ENCODE results near the gene DMC1. TPM values are rescaled to one million over a fixed set of nuclear protein-coding genes. Genes with fewer than 3 reads are reported as not detected.
A peak's percentile ranks its signal among the peaks of the same experiment; 100 is the strongest.

DMC1 gene
- total and polyA plus RNA-seq, 4 donors: 1.9 to 3.9 (median 3.3) TPM

- Histone ChIP-seq H3K27ac (ENCODE audit: low read depth, low read length) (no peak overlapping the region), H3K27me3 (ENCODE audit: control insufficient read depth, insufficient read depth, low read length) (no peaks in the 10 kb centered on the region), H3K4me1 (ENCODE audit: control insufficient read depth, insufficient read depth, low read length) (no peaks in the 10 kb centered on the region), H3K4me3 (ENCODE audit: low read depth, low read length) (no peak overlapping the region), H3K9me3 (ENCODE audit: control insufficient read depth, insufficient read depth, low read length) (no peaks in the 10 kb centered on the region), H3K36me3 (ENCODE audit: control insufficient read depth, insufficient read depth, low read length) (no peaks in the 10 kb centered on the region)
- WGBS (ENCODE audit: insufficient coverage): no CpG with 5 or more reads among the region's 4 CpGs
- DNase-seq (ENCODE audit: low read depth in 4 of 6, low spot score in 6 of 6): peak in 1 of 6 donors; percentile 43
Observed at GRCh38 chr22:38531251-38531938, 38.6 kb downstream of the DMC1 start.

GRCh38 chr22:38524429-38524828 is 45.6 kb downstream of the DMC1 start:
- Histone ChIP-seq H3K4me3 (ENCODE audit: low read depth, low read length) (no peak overlapping the region), H3K27ac (ENCODE audit: low read depth, low read length) (no peak overlapping the region), H3K4me1 (ENCODE audit: control insufficient read depth, insufficient read depth, low read length) (no peaks in the 10 kb centered on the region), H3K9me3 (ENCODE audit: control insufficient read depth, insufficient read depth, low read length) (no peaks in the 10 kb centered on the region), H3K36me3 (ENCODE audit: control insufficient read depth, insufficient read depth, low read length) (no peaks in the 10 kb centered on the region), H3K27me3 (ENCODE audit: control insufficient read depth, insufficient read depth, low read length) (no peaks in the 10 kb centered on the region)
- whole genome bisulfite sequencing (ENCODE audit: insufficient coverage): 79% methylated on average over 2 of the region's 3 CpGs
- no peak for DNase-seq (ENCODE audit: low read depth in 4 of 6, low spot score in 6 of 6)

- Histone ChIP-seq H3K4me3 (ENCODE audit: low read depth, low read length) (no peak overlapping the region), H3K4me1 (ENCODE audit: control insufficient read depth, insufficient read depth, low read length) (no peaks in the 10 kb centered on the region), H3K36me3 (ENCODE audit: control insufficient read depth, insufficient read depth, low read length) (no peaks in the 10 kb centered on the region), H3K27ac (ENCODE audit: low read depth, low read length) (no peak overlapping the region), H3K9me3 (ENCODE audit: control insufficient read depth, insufficient read depth, low read length) (no peaks in the 10 kb centered on the region), H3K27me3 (ENCODE audit: control insufficient read depth, insufficient read depth, low read length) (no peaks in the 10 kb centered on the region)
- DNase-seq (ENCODE audit: low read depth in 4 of 6, low spot score in 6 of 6): no peak
- WGBS (ENCODE audit: insufficient coverage): 97% methylated on average over 5 of the region's 5 CpGs
Observed at GRCh38 chr22:38523479-38523878, 46.5 kb downstream of the DMC1 start.

- H3K9me3 ChIP-seq (ENCODE audit: control insufficient read depth, insufficient read depth, low read length): no peaks in the 10 kb centered on the region
- H3K36me3 ChIP-seq (ENCODE audit: control insufficient read depth, insufficient read depth, low read length): no peaks in the 10 kb centered on the region
- H3K4me1 ChIP-seq (ENCODE audit: control insufficient read depth, insufficient read depth, low read length): no peaks in the 10 kb centered on the region
- 83% methylated on average over 2 of the region's 3 CpGs for WGBS (ENCODE audit: insufficient coverage)
- DNase-seq (ENCODE audit: low read depth in 4 of 6, low spot score in 6 of 6): no peak
- H3K4me3 ChIP-seq (ENCODE audit: low read depth, low read length): no peak overlapping the region
- no peaks in the 10 kb centered on the region for H3K27me3 ChIP-seq (ENCODE audit: control insufficient read depth, insufficient read depth, low read length)
- H3K27ac ChIP-seq (ENCODE audit: low read depth, low read length): no peak overlapping the region
Observed at GRCh38 chr22:38523029-38523428, 47.0 kb downstream of the DMC1 start.

GRCh38 chr22:38519453-38520250 is 50.3 kb downstream of the DMC1 start:
- no peaks in the 10 kb centered on the region for H3K4me1 ChIP-seq (ENCODE audit: control insufficient read depth, insufficient read depth, low read length)
- no peaks in the 10 kb centered on the region for H3K9me3 ChIP-seq (ENCODE audit: control insufficient read depth, insufficient read depth, low read length)
- H3K27me3 ChIP-seq (ENCODE audit: control insufficient read depth, insufficient read depth, low read length): no peaks in the 10 kb centered on the region
- DNase-seq (ENCODE audit: low read depth in 4 of 6, low spot score in 6 of 6): no peak
- no peak overlapping the region for H3K4me3 ChIP-seq (ENCODE audit: low read depth, low read length)
- H3K36me3 ChIP-seq (ENCODE audit: control insufficient read depth, insufficient read depth, low read length): no peaks in the 10 kb centered on the region
- no CpG with 5 or more reads among the region's 2 CpGs for WGBS (ENCODE audit: insufficient coverage)
- no peak overlapping the region for H3K27ac ChIP-seq (ENCODE audit: low read depth, low read length)

- Histone ChIP-seq H3K36me3 (ENCODE audit: control insufficient read depth, insufficient read depth, low read length) (no peaks in the 10 kb centered on the region), H3K4me3 (ENCODE audit: low read depth, low read length) (no peak overlapping the region), H3K27ac (ENCODE audit: low read depth, low read length) (no peak overlapping the region), H3K27me3 (ENCODE audit: control insufficient read depth, insufficient read depth, low read length) (no peaks in the 10 kb centered on the region), H3K9me3 (ENCODE audit: control insufficient read depth, insufficient read depth, low read length) (no peaks in the 10 kb centered on the region), H3K4me1 (ENCODE audit: control insufficient read depth, insufficient read depth, low read length) (no peaks in the 10 kb centered on the region)
- 94% methylated on average over 2 of the region's 4 CpGs for WGBS (ENCODE audit: insufficient coverage)
- no peak for DNase-seq (ENCODE audit: low read depth in 4 of 6, low spot score in 6 of 6)
Observed at GRCh38 chr22:38518620-38519019, 51.4 kb downstream of the DMC1 start.

GRCh38 chr22:38513063-38513462 is 56.9 kb downstream of the DMC1 start:
- H3K36me3 ChIP-seq (ENCODE audit: control insufficient read depth, insufficient read depth, low read length): no peaks in the 10 kb centered on the region
- H3K27me3 ChIP-seq (ENCODE audit: control insufficient read depth, insufficient read depth, low read length): no peaks in the 10 kb centered on the region
- H3K9me3 ChIP-seq (ENCODE audit: control insufficient read depth, insufficient read depth, low read length): no peaks in the 10 kb centered on the region
- peaks cover 6% of the 10 kb centered on the region for H3K4me1 ChIP-seq (ENCODE audit: control insufficient read depth, insufficient read depth, low read length)
- H3K27ac ChIP-seq (ENCODE audit: low read depth, low read length): no peak overlapping the region
- H3K4me3 ChIP-seq (ENCODE audit: low read depth, low read length): no peak overlapping the region
- WGBS (ENCODE audit: insufficient coverage): 89% methylated on average over 1 of the region's 1 CpG
- DNase-seq (ENCODE audit: low read depth in 4 of 6, low spot score in 6 of 6): no peak

- Histone ChIP-seq H3K27me3 (ENCODE audit: control insufficient read depth, insufficient read depth, low read length) (no peaks in the 10 kb centered on the region), H3K4me3 (ENCODE audit: low read depth, low read length) (no peak overlapping the region), H3K9me3 (ENCODE audit: control insufficient read depth, insufficient read depth, low read length) (no peaks in the 10 kb centered on the region), H3K36me3 (ENCODE audit: control insufficient read depth, insufficient read depth, low read length) (no peaks in the 10 kb centered on the region), H3K27ac (ENCODE audit: low read depth, low read length) (no peak overlapping the region), H3K4me1 (ENCODE audit: control insufficient read depth, insufficient read depth, low read length) (peaks cover 18% of the 10 kb centered on the region)
- DNase-seq (ENCODE audit: low read depth in 4 of 6, low spot score in 6 of 6): no peak
- 100% methylated on average over 1 of the region's 5 CpGs for WGBS (ENCODE audit: insufficient coverage)
Observed at GRCh38 chr22:38510416-38510970, 59.5 kb downstream of the DMC1 start.

- Histone ChIP-seq H3K36me3 (ENCODE audit: control insufficient read depth, insufficient read depth, low read length) (peaks cover 6% of the 10 kb centered on the region), H3K27me3 (ENCODE audit: control insufficient read depth, insufficient read depth, low read length) (no peaks in the 10 kb centered on the region), H3K4me1 (ENCODE audit: control insufficient read depth, insufficient read depth, low read length) (peaks cover 24% of the 10 kb centered on the region), H3K4me3 (ENCODE audit: low read depth, low read length) (peak within 1 kb of the TSS; percentile 68), H3K9me3 (ENCODE audit: control insufficient read depth, insufficient read depth, low read length) (no peaks in the 10 kb centered on the region), H3K27ac (ENCODE audit: low read depth, low read length) (peak within 1 kb of the TSS; percentile 100)
- peak; percentile 97 to 100 (median 98) for DNase-seq (ENCODE audit: low read depth in 4 of 6, low spot score in 6 of 6)
- 0% methylated on average over 83 of the region's 83 CpGs for WGBS (ENCODE audit: insufficient coverage)
Observed at GRCh38 chr22:38506118-38506962, 63.6 kb downstream of the DMC1 start, which contains the start of gene DDX17. Gene DDX17, minus strand, starts transcription at chr22:38506311.
